SK-N-SH treated with all-trans-retinoic acid at 6 μM for 48 hours (cell line): ENCODE data around the gene SLCO3A1.

ENCODE experiments used
- ATAC-seq: fragments of 200-7000 bp; cut with Tn5 transposase; 3 replicates; pipeline ENCODE4 v1.9.1; 2020; ENCODE audit warnings: mild to moderate bottlenecking, moderate library complexity
- ARNTL ChIP-seq: fragments of 450-650 bp; formaldehyde crosslinking; IDR thresholded peaks from 2 replicates; pipeline ENCODE4 v1.5.0; 2020; ENCODE audit warnings: low read depth, mild to moderate bottlenecking, moderate library complexity, borderline replicate concordance
- BACH2 ChIP-seq: fragments of 250-450 bp; sonication (Bioruptor Pico); IDR thresholded peaks from 2 replicates; pipeline ENCODE4 v1.9.0; 2021; ENCODE audit warnings: mild to moderate bottlenecking, borderline replicate concordance
- CSDC2 ChIP-seq: fragments of 250-450 bp; sonication (Bioruptor Pico); IDR thresholded peaks from 2 replicates; pipeline ENCODE4 v1.5.0; 2020; ENCODE audit warnings: mild to moderate bottlenecking, moderate library complexity
- ISL1 ChIP-seq: fragments of 250-450 bp; sonication (Bioruptor Pico); IDR thresholded peaks from 2 replicates; pipeline ENCODE4 v2.1.2; 2022; ENCODE audit warnings: mild to moderate bottlenecking, moderate library complexity
- OSR1 ChIP-seq: fragments of 250-450 bp; sonication (Bioruptor Pico); IDR thresholded peaks from 2 replicates; pipeline ENCODE4 v1.8.0; 2022; ENCODE audit warnings: moderate library complexity, mild to moderate bottlenecking, inconsistent platforms
- PPARA ChIP-seq: fragments of 250-450 bp; sonication (Bioruptor Pico); IDR thresholded peaks from 2 replicates; pipeline ENCODE4 v1.5.0; 2020; ENCODE audit warnings: mild to moderate bottlenecking, borderline replicate concordance
- RARB ChIP-seq: fragments of 250-450 bp; sonication (Bioruptor Pico); IDR thresholded peaks from 2 replicates; pipeline ENCODE4 v1.8.0; 2021; ENCODE audit warnings: mild to moderate bottlenecking, moderate library complexity
- TCF4 ChIP-seq: fragments of 250-450 bp; sonication (Bioruptor Pico); IDR thresholded peaks from 2 replicates; pipeline ENCODE4 v1.8.0; 2021; ENCODE audit warnings: mild to moderate bottlenecking, moderate library complexity, borderline replicate concordance
- TOX ChIP-seq: fragments of 250-450 bp; sonication (Bioruptor Pico); IDR thresholded peaks from 2 replicates; pipeline ENCODE4 v1.8.0; 2021; ENCODE audit warnings: mild to moderate bottlenecking, moderate library complexity, borderline replicate concordance
- ZC3H10 ChIP-seq: fragments of 250-450 bp; sonication (Bioruptor Pico); IDR thresholded peaks from 2 replicates; pipeline ENCODE4 v1.5.1; 2021; ENCODE audit warnings: mild to moderate bottlenecking, moderate library complexity
- ZFP3 ChIP-seq: fragments of 250-450 bp; sonication (Bioruptor Pico); IDR thresholded peaks from 2 replicates; pipeline ENCODE4 v1.5.0; 2020; ENCODE audit warnings: mild to moderate bottlenecking, moderate library complexity
- ZNF565 ChIP-seq: fragments of 450-650 bp; formaldehyde crosslinking; conservative IDR thresholded peaks from 2 replicates; pipeline ENCODE4 v1.5.0; 2020; ENCODE audit warnings: low read depth, mild to moderate bottlenecking, moderate library complexity
- ZNF70 ChIP-seq: fragments of 450-650 bp; formaldehyde crosslinking; IDR thresholded peaks from 2 replicates; pipeline ENCODE4 v1.5.0; 2020; ENCODE audit warnings: mild to moderate bottlenecking, moderate library complexity
- TF ChIP-seq, protein P1 (sequence below): fragments of 250-450 bp; sonication (Bioruptor Pico); IDR thresholded peaks from 2 replicates; pipeline ENCODE4 v1.5.1; 2020; ENCODE audit warnings: low read depth, mild to moderate bottlenecking, moderate library complexity
- TF ChIP-seq, protein P2 (sequence below): fragments of 250-450 bp; sonication (Bioruptor Pico); IDR thresholded peaks from 2 replicates; pipeline ENCODE4 v1.8.0; 2020; ENCODE audit warnings: mild to moderate bottlenecking, moderate library complexity, borderline replicate concordance
- TF ChIP-seq, protein P3 (sequence below): fragments of 250-450 bp; sonication (Bioruptor Pico); IDR thresholded peaks from 2 replicates; pipeline ENCODE4 v1.5.0; 2020; ENCODE audit warnings: mild to moderate bottlenecking, moderate library complexity
- TF ChIP-seq, protein P4 (sequence below): fragments of 250-450 bp; sonication (Bioruptor Pico); IDR thresholded peaks from 2 replicates; pipeline ENCODE4 v1.5.1; 2021; ENCODE audit warnings: mild to moderate bottlenecking, moderate library complexity

The SLCO3A1 gene

DNA sequence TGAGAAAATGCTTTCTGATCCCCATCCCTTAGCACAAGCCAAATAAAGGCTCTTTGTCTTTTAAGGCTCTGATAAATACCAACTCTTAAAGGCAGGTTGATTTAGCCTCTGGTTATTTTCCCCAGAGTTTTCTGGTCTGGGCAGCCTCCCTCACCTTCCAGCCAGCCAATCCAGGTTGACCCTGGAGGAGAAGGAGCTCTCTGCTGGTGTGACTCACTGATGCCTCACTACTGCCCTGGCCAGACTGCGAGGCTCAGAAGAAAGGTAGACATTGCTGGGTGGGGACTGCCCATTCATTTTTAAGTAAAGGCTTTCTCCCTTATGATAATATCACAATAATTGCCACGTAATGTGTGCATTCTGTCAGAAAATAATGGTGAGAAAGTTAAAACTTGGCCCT is 37.1 kb downstream of the SLCO3A1 start:
- TF ChIP-seq ISL1 (CRISPR knock-in tag) (no peak), RARB (no peak)
- TF ChIP-seq, protein P1, sequence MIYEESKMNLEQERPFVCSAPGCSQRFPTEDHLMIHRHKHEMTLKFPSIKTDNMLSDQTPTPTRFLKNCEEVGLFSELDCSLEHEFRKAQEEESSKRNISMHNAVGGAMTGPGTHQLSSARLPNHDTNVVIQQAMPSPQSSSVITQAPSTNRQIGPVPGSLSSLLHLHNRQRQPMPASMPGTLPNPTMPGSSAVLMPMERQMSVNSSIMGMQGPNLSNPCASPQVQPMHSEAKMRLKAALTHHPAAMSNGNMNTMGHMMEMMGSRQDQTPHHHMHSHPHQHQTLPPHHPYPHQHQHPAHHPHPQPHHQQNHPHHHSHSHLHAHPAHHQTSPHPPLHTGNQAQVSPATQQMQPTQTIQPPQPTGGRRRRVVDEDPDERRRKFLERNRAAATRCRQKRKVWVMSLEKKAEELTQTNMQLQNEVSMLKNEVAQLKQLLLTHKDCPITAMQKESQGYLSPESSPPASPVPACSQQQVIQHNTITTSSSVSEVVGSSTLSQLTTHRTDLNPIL (CRISPR knock-in tag), result no peak
- TF ChIP-seq, protein P2, sequence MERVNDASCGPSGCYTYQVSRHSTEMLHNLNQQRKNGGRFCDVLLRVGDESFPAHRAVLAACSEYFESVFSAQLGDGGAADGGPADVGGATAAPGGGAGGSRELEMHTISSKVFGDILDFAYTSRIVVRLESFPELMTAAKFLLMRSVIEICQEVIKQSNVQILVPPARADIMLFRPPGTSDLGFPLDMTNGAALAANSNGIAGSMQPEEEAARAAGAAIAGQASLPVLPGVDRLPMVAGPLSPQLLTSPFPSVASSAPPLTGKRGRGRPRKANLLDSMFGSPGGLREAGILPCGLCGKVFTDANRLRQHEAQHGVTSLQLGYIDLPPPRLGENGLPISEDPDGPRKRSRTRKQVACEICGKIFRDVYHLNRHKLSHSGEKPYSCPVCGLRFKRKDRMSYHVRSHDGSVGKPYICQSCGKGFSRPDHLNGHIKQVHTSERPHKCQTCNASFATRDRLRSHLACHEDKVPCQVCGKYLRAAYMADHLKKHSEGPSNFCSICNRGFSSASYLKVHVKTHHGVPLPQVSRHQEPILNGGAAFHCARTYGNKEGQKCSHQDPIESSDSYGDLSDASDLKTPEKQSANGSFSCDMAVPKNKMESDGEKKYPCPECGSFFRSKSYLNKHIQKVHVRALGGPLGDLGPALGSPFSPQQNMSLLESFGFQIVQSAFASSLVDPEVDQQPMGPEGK (CRISPR knock-in tag), result no peak
- TF ChIP-seq, all 23 proteins: peak for 0
- peak; percentile 90 for ATAC-seq

DNA sequence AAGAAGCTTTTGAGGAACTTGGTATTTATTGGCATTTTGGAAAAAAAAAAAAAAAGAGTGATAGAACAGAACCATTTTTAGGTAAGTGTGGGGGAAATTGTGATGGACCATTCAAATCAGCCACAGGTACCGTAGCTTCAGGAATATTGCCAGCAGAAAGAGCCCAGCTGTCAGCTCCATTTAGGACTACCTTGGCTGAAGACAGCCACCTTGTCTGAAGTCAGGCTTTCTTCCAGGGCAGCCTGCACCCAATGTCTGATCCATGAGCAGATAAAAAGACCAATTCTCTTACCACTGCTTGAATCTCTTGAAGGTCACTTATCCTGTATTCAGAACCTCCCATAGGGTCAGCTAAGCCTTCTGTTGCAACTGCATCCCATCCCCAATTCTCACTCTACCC is 37.6 kb downstream of the SLCO3A1 start:
- no peak for ATAC-seq
- TF ChIP-seq ZNF70 (CRISPR knock-in tag), result no peak
- no peak for TF ChIP-seq ARNTL (CRISPR knock-in tag)

DNA sequence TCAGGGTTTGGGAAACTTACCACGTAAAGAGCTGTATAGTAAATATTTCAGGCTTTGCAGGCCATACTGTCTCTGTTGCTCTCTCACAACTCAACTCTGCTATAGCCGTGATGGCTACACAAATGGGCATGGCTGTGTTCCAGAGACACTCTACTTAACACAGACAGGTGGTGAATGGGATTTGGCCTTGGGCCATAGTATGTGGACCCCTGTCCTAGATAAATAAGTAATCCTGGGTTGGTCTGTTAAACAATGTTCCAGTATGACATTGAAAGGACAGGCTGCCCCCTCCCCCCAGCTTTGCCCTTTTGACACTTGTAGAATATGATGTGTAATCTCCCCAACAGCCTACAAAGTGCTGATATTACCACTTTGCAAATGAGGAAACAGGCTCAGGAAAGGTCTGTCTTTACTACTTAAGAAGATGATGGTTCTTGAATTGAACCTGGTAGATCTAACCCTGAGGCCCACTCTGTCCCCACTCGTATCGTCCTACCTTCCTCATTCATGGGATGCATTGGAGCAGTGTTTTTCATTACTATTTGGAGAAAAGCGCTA is 38.4 kb downstream of the SLCO3A1 start:
- no peak for TF ChIP-seq ARNTL (CRISPR knock-in tag)
- TF ChIP-seq ZFP3 (CRISPR knock-in tag), result no peak
- TF ChIP-seq, protein P2 (CRISPR knock-in tag), result no peak
- no peak for TF ChIP-seq ZNF565 (CRISPR knock-in tag)
- no peak for TF ChIP-seq ZC3H10 (CRISPR knock-in tag)
- no peak for TF ChIP-seq OSR1 (CRISPR knock-in tag)
- TF ChIP-seq BACH2 (CRISPR knock-in tag), result no peak
- TF ChIP-seq PPARA (CRISPR knock-in tag), result no peak
- no peak for ATAC-seq

DNA sequence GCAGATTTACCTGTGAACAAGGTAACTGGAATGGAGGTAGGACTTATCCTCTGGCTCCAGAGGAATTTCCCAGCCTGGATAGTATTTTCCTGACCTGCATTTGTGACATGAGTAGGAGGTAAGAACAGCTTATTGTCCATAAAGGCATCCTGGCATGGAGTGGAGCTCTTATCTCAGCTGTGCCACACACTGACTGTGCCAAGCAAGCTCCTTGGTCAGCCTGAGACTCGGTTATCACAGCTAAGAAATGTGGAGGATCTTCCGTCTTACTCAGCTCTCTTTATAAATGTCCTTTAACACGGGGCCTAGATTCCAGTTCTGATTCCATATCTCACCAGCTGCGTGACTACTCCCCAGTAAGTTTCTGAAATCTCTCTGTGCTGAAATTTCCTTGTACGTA is 38.9 kb downstream of the SLCO3A1 start:
- TF ChIP-seq ZNF70 (CRISPR knock-in tag) (no peak), ZC3H10 (CRISPR knock-in tag) (no peak), BACH2 (CRISPR knock-in tag) (no peak), TOX (CRISPR knock-in tag) (no peak), CSDC2 (CRISPR knock-in tag) (no peak), ZFP3 (CRISPR knock-in tag) (no peak)
- TF ChIP-seq, protein P3, sequence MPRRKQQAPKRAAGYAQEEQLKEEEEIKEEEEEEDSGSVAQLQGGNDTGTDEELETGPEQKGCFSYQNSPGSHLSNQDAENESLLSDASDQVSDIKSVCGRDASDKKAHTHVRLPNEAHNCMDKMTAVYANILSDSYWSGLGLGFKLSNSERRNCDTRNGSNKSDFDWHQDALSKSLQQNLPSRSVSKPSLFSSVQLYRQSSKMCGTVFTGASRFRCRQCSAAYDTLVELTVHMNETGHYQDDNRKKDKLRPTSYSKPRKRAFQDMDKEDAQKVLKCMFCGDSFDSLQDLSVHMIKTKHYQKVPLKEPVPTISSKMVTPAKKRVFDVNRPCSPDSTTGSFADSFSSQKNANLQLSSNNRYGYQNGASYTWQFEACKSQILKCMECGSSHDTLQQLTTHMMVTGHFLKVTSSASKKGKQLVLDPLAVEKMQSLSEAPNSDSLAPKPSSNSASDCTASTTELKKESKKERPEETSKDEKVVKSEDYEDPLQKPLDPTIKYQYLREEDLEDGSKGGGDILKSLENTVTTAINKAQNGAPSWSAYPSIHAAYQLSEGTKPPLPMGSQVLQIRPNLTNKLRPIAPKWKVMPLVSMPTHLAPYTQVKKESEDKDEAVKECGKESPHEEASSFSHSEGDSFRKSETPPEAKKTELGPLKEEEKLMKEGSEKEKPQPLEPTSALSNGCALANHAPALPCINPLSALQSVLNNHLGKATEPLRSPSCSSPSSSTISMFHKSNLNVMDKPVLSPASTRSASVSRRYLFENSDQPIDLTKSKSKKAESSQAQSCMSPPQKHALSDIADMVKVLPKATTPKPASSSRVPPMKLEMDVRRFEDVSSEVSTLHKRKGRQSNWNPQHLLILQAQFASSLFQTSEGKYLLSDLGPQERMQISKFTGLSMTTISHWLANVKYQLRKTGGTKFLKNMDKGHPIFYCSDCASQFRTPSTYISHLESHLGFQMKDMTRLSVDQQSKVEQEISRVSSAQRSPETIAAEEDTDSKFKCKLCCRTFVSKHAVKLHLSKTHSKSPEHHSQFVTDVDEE (CRISPR knock-in tag), result no peak
- no peak for ATAC-seq

DNA sequence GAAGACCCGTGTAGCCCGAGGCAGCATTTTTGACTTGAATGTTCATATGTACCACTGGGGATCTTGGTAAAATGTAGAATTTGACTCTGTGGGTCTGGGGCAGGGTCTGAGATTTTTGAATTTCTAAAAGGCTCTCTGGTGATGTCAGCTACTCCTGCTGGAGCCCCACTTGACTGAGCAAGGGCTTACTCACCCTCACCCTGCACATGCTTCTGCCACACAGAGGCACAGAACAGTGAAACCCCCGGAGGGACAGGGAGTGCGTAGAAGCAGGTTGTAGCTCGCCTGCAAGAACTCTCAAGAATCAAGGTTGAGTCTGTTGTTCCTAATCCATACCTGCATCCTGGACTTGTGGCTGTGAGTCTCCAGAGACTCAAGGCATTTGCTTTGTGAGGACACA is 41.1 kb downstream of the SLCO3A1 start:
- no peak for TF ChIP-seq OSR1 (CRISPR knock-in tag)
- TF ChIP-seq, protein P4, sequence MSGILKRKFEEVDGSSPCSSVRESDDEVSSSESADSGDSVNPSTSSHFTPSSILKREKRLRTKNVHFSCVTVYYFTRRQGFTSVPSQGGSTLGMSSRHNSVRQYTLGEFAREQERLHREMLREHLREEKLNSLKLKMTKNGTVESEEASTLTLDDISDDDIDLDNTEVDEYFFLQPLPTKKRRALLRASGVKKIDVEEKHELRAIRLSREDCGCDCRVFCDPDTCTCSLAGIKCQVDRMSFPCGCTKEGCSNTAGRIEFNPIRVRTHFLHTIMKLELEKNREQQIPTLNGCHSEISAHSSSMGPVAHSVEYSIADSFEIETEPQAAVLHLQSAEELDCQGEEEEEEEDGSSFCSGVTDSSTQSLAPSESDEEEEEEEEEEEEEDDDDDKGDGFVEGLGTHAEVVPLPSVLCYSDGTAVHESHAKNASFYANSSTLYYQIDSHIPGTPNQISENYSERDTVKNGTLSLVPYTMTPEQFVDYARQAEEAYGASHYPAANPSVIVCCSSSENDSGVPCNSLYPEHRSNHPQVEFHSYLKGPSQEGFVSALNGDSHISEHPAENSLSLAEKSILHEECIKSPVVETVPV (CRISPR knock-in tag), result no peak
- TF ChIP-seq PPARA (CRISPR knock-in tag), result no peak
- no peak for TF ChIP-seq ZFP3 (CRISPR knock-in tag)
- TF ChIP-seq, protein P2 (CRISPR knock-in tag), result no peak
- no peak for TF ChIP-seq ZNF565 (CRISPR knock-in tag)
- no peak for TF ChIP-seq TOX (CRISPR knock-in tag)
- TF ChIP-seq ZC3H10 (CRISPR knock-in tag), result no peak
- TF ChIP-seq BACH2 (CRISPR knock-in tag), result no peak
- TF ChIP-seq RARB, result no peak
- TF ChIP-seq TCF4 (CRISPR knock-in tag), result no peak
- TF ChIP-seq ARNTL (CRISPR knock-in tag), result no peak
- no peak for ATAC-seq
